ENCODE measurements around the gene ARMC2.

GRCh38 chr6:108896111-108896661 lies 48.0 kb downstream of the ARMC2 start:
- TF ChIP-seq POLR2A (IDR thresholded peaks at IDR 0.05; ENCODE audit: low read length), result no peak
- TF ChIP-seq GATA1 (IDR thresholded peaks at IDR 0.05; ENCODE audit: low read depth, low read length), result no peak

Data from erythroblast (primary cell).